HG03159 (cell line): ENCODE data around the gene SPINK5.
"Not testable (repeated sequence)": the region's sequence is repeated elsewhere in the genome, so short reads cannot be mapped to it uniquely, and the experiment has no call there.

Experiments used
- ATAC-seq: cut with Tn5 transposase; IDR thresholded peaks from one replicate; pipeline ENCODE4 v1.9.1; 2021; ENCODE audit warnings: mild to moderate bottlenecking, moderate library complexity; ENCODE audit not compliant: unreplicated experiment

Gene SPINK5

GRCh38 chr5:148063861-148064260 is at the start of gene SPINK5:
SPINK5 (plus strand) TSS chr5:148063980; CDS start chr5:148064045, 65 bp downstream.
- ATAC-seq: no peak

- no peak for ATAC-seq
These were observed 49.5 kb upstream of the SPINK5 start for GRCh38 chr5:148014276-148014675.

GRCh38 chr5:148020257-148020988 is 43.4 kb upstream of the SPINK5 start:
- no peak for ATAC-seq

- ATAC-seq: no peak
These were observed 36.3 kb upstream of the SPINK5 start for GRCh38 chr5:148027505-148027904.

GRCh38 chr5:148029131-148029530 is 34.6 kb upstream of the SPINK5 start:
- ATAC-seq: no peak

GRCh38 chr5:148033134-148033533 is 30.6 kb upstream of the SPINK5 start:
- ATAC-seq: no peak

GRCh38 chr5:148035676-148036075 is 28.1 kb upstream of the SPINK5 start:
- ATAC-seq: no peak

GRCh38 chr5:148042881-148043280 is 20.9 kb upstream of the SPINK5 start:
- ATAC-seq: no peak

- no peak for ATAC-seq
These were observed 20.1 kb upstream of the SPINK5 start for GRCh38 chr5:148043705-148044104.

- ATAC-seq: not testable (repeated sequence)
These were observed 8.6 kb upstream of the SPINK5 start for GRCh38 chr5:148055160-148055559.

- no peak for ATAC-seq
These were observed 3.5 kb upstream of the SPINK5 start for GRCh38 chr5:148060309-148060708.

GRCh38 chr5:148060881-148061280 is 2.9 kb upstream of the SPINK5 start:
- no peak for ATAC-seq

GRCh38 chr5:148070621-148071020 is 6.8 kb downstream of the SPINK5 start:
- no peak for ATAC-seq

- no peak for ATAC-seq
These were observed 8.4 kb downstream of the SPINK5 start for GRCh38 chr5:148072207-148072606.

GRCh38 chr5:148075529-148075928 is 11.7 kb downstream of the SPINK5 start:
- no peak for ATAC-seq

GRCh38 chr5:148083203-148083602 is 19.4 kb downstream of the SPINK5 start:
- no peak for ATAC-seq

GRCh38 chr5:148084269-148084668 is 20.5 kb downstream of the SPINK5 start:
- ATAC-seq: no peak

- ATAC-seq: no peak
These were observed 21.5 kb downstream of the SPINK5 start for GRCh38 chr5:148085310-148085709.

- no peak for ATAC-seq
These were observed 22.4 kb downstream of the SPINK5 start for GRCh38 chr5:148085977-148086705.

GRCh38 chr5:148090146-148090772 is 26.5 kb downstream of the SPINK5 start:
- no peak for ATAC-seq

GRCh38 chr5:148090773-148091250 is 27.0 kb downstream of the SPINK5 start:
- no peak for ATAC-seq
